ENCODE data around the gene FBN3. TPM values are rescaled to one million over a fixed set of nuclear protein-coding genes. Genes with fewer than 3 reads are reported as not detected.

Gene FBN3
- total RNA-seq, 1 donor from 2014 or later, result 15.5 TPM

- H3K27ac Mint-ChIP-seq (ENCODE audit: unreplicated experiment), result no peak overlapping the region
- H3K9me3 Mint-ChIP-seq (ENCODE audit: unreplicated experiment), result no peaks in the 10 kb centered on the region
- no peak for DNase-seq (ENCODE audit: low spot score)
- H3K4me3 Mint-ChIP-seq (ENCODE audit: unreplicated experiment), result no peak overlapping the region
- H3K27me3 Mint-ChIP-seq (ENCODE audit: unreplicated experiment), result no peaks in the 10 kb centered on the region
- no peak for TF ChIP-seq CTCF (IDR thresholded peaks at IDR 0.05; ENCODE audit: unreplicated experiment)
- no peaks in the 10 kb centered on the region for H3K4me1 Mint-ChIP-seq (ENCODE audit: unreplicated experiment)
- H3K36me3 Mint-ChIP-seq (ENCODE audit: low read depth, unreplicated experiment), result no peaks in the 10 kb centered on the region
These were observed 105.4 kb downstream of the FBN3 start for GRCh38 chr19:8044018-8044417.

- no peak for TF ChIP-seq CTCF (IDR thresholded peaks at IDR 0.05; ENCODE audit: unreplicated experiment)
- Mint-ChIP-seq H3K27me3 (ENCODE audit: unreplicated experiment) (no peaks in the 10 kb centered on the region), H3K9me3 (ENCODE audit: unreplicated experiment) (no peaks in the 10 kb centered on the region), H3K36me3 (ENCODE audit: low read depth, unreplicated experiment) (no peaks in the 10 kb centered on the region), H3K4me1 (ENCODE audit: unreplicated experiment) (no peaks in the 10 kb centered on the region), H3K27ac (ENCODE audit: unreplicated experiment) (no peak overlapping the region), H3K4me3 (ENCODE audit: unreplicated experiment) (no peak overlapping the region)
- no peak for DNase-seq (ENCODE audit: low spot score)
These were observed 106.5 kb downstream of the FBN3 start for GRCh38 chr19:8042900-8043299.

- DNase-seq (ENCODE audit: low spot score), result no peak
- no peak for TF ChIP-seq CTCF (IDR thresholded peaks at IDR 0.05; ENCODE audit: unreplicated experiment)
- Mint-ChIP-seq H3K4me1 (ENCODE audit: unreplicated experiment) (peaks cover 2% of the 10 kb centered on the region), H3K36me3 (ENCODE audit: low read depth, unreplicated experiment) (no peaks in the 10 kb centered on the region), H3K27me3 (ENCODE audit: unreplicated experiment) (peaks cover 3% of the 10 kb centered on the region), H3K4me3 (ENCODE audit: unreplicated experiment) (no peak overlapping the region), H3K27ac (ENCODE audit: unreplicated experiment) (no peak overlapping the region), H3K9me3 (ENCODE audit: unreplicated experiment) (no peaks in the 10 kb centered on the region)
These were observed 107.9 kb downstream of the FBN3 start for GRCh38 chr19:8041531-8041931.

- Mint-ChIP-seq H3K27ac (ENCODE audit: unreplicated experiment) (no peak overlapping the region), H3K27me3 (ENCODE audit: unreplicated experiment) (peaks cover 3% of the 10 kb centered on the region), H3K4me1 (ENCODE audit: unreplicated experiment) (peaks cover 8% of the 10 kb centered on the region), H3K9me3 (ENCODE audit: unreplicated experiment) (no peaks in the 10 kb centered on the region), H3K4me3 (ENCODE audit: unreplicated experiment) (no peak overlapping the region), H3K36me3 (ENCODE audit: low read depth, unreplicated experiment) (no peaks in the 10 kb centered on the region)
- no peak for DNase-seq (ENCODE audit: low spot score)
- TF ChIP-seq CTCF (IDR thresholded peaks at IDR 0.05; ENCODE audit: unreplicated experiment), result no peak
These were observed 110.2 kb downstream of the FBN3 start for GRCh38 chr19:8039231-8039630.

- no peak for DNase-seq (ENCODE audit: low spot score)
- Mint-ChIP-seq H3K27me3 (ENCODE audit: unreplicated experiment) (peaks cover 3% of the 10 kb centered on the region), H3K4me3 (ENCODE audit: unreplicated experiment) (no peak overlapping the region), H3K4me1 (ENCODE audit: unreplicated experiment) (peaks cover 8% of the 10 kb centered on the region), H3K9me3 (ENCODE audit: unreplicated experiment) (no peaks in the 10 kb centered on the region), H3K36me3 (ENCODE audit: low read depth, unreplicated experiment) (no peaks in the 10 kb centered on the region), H3K27ac (ENCODE audit: unreplicated experiment) (no peak overlapping the region)
- TF ChIP-seq CTCF (IDR thresholded peaks at IDR 0.05; ENCODE audit: unreplicated experiment), result no peak
These were observed 110.6 kb downstream of the FBN3 start for GRCh38 chr19:8038815-8039214.

All from endothelial cell (in vitro differentiated cells).